A673 (cell line): ENCODE results near the gene CSRP1. TPM values are rescaled to one million over a fixed set of nuclear protein-coding genes. Genes with fewer than 3 reads are reported as not detected.

Source experiments
- BruUV-seq: library from RNA; stranded (reverse); fragments of 400-500 nt; replicated peaks from 2 replicates; lab custom pipeline; 2021; lab: Mats Ljungman, UMichigan
- CTCF ChIA-PET: fragments of 300-600 bp; sonication (Branson Sonifier 250); formaldehyde crosslinking; loops from one replicate; lab custom pipeline; 2022; ENCODE audit warnings: antibody characterized with exemption; lab: Charles Lee
- POLR2A ChIA-PET: fragments of 300-600 bp; sonication (Branson Sonifier 250); formaldehyde crosslinking; loops from one replicate; lab custom pipeline; 2022; ENCODE audit warnings: antibody characterized with exemption; ENCODE audit not compliant: low non-redundant PET; lab: Charles Lee
- DNase-seq: peaks from one replicate; pipeline ENCODE4 v3.0.0-alpha.2; 2015; ENCODE audit warnings: low spot score
- H3K27ac ChIP-seq: fragments of 200-600 bp; sonication (generic); 2 replicates; pipeline ENCODE4 v1.5.1; 2016; ENCODE audit warnings: mixed run types, low read depth, mild to moderate bottlenecking, mixed read lengths, antibody characterized with exemption, low read length; ENCODE audit not compliant: poor library complexity, severe bottlenecking
- H3K27me3 ChIP-seq: fragments of 200-600 bp; sonication (generic); replicated peaks from 2 replicates; pipeline ENCODE4 v1.6.1; 2017; ENCODE audit warnings: mixed run types, low read depth, mild to moderate bottlenecking, mixed read lengths, antibody characterized with exemption, low read length; ENCODE audit not compliant: insufficient read depth, poor library complexity
- H3K36me3 ChIP-seq: fragments of 200-600 bp; sonication (generic); 2 replicates; pipeline ENCODE4 v1.6.1; 2016; ENCODE audit warnings: mixed run types, mild to moderate bottlenecking, mixed read lengths, antibody characterized with exemption, low read length; ENCODE audit not compliant: insufficient read depth, poor library complexity, severe bottlenecking
- H3K4me1 ChIP-seq: fragments of 200-600 bp; sonication (generic); 2 replicates; pipeline ENCODE4 v1.6.1; 2017; ENCODE audit warnings: mixed run types, mild to moderate bottlenecking, mixed read lengths, antibody characterized with exemption, low read length; ENCODE audit not compliant: insufficient read depth, poor library complexity, severe bottlenecking
- H3K4me3 ChIP-seq: fragments of 200-600 bp; sonication (generic); 2 replicates; pipeline ENCODE4 v1.5.1; 2016; ENCODE audit warnings: low read depth, mixed run types, mild to moderate bottlenecking, mixed read lengths, low read length; ENCODE audit not compliant: poor library complexity, severe bottlenecking
- H3K9me3 ChIP-seq: fragments of 200-600 bp; sonication (generic); 2 replicates; pipeline ENCODE4 v1.6.1; 2016; ENCODE audit warnings: mixed run types, low read depth, mild to moderate bottlenecking, mixed read lengths, antibody characterized with exemption, low read length; ENCODE audit not compliant: poor library complexity, severe bottlenecking
- CTCF ChIP-seq: fragments of 300-800, 200-600 bp; sonication (generic); conservative IDR thresholded peaks from 2 replicates; pipeline ENCODE4 v1.5.1; 2017; ENCODE audit warnings: low read depth, mild to moderate bottlenecking, antibody characterized with exemption, low read length, moderate library complexity, mixed read lengths
- EZH2 ChIP-seq: fragments of 200-600 bp; sonication (generic); IDR thresholded peaks from 2 replicates; pipeline ENCODE4 v1.6.1; 2017; ENCODE audit warnings: borderline replicate concordance, low read depth, mild to moderate bottlenecking, mixed read lengths, antibody characterized with exemption, low read length; ENCODE audit not compliant: poor library complexity, severe bottlenecking
- intact Hi-C: fragments of 100-400 bp; cut with micrococcal nuclease; formaldehyde crosslinking; loops from one replicate; pipeline ENCODE4 v1.10.0; 2022; ENCODE audit not compliant: unreplicated experiment
- total RNA-seq: library from RNA; stranded (reverse); gene quantifications from 2 replicates; pipeline ENCODE4 v1.2.3, GENCODE V29; 2021

Gene CSRP1
- total RNA-seq, 1 experiment from 2014 or later = 517 TPM

GRCh38 chr1:201476670-201477344, 30.1 kb downstream of the CSRP1 start:
- intact Hi-C loops = no loop called here
- no TSS peak for BruUV-seq

GRCh38 chr1:201475915-201476669, 30.8 kb downstream of the CSRP1 start:
- POLR2A ChIA-PET = no interaction called here
- intact Hi-C loops = no loop called here
- Histone ChIP-seq H3K9me3 (no peaks in the 10 kb centered on the region), H3K4me3 (no peak overlapping the region), H3K27ac (no peak overlapping the region), H3K27me3 (no peaks in the 10 kb centered on the region), H3K4me1 (peaks cover 43% of the 10 kb centered on the region), H3K36me3 (no peaks in the 10 kb centered on the region)
- no peak for DNase-seq
- TF ChIP-seq EZH2 (no peak), CTCF (no peak)
- CTCF ChIA-PET = no interaction called here
- no TSS peak for BruUV-seq

More at GRCh38 chr1:201476670-201477344, 30.1 kb downstream of the CSRP1 start:
- no peaks in the 10 kb centered on the region for H3K27me3 ChIP-seq
- H3K4me1 ChIP-seq = peaks cover 50% of the 10 kb centered on the region
- ChIA-PET CTCF (no interaction called here), POLR2A (no interaction called here)
- H3K4me3 ChIP-seq = no peak overlapping the region
- H3K9me3 ChIP-seq = no peaks in the 10 kb centered on the region
- DNase-seq = peak; percentile 55
- TF ChIP-seq EZH2 (no peak), CTCF (no peak)
- no peaks in the 10 kb centered on the region for H3K36me3 ChIP-seq
- H3K27ac ChIP-seq = no peak overlapping the region

- ChIA-PET CTCF (no interaction called here), POLR2A (no interaction called here)
- no peak overlapping the region for H3K4me3 ChIP-seq
- intact Hi-C loops = no loop called here
- H3K27ac ChIP-seq = no peak overlapping the region
- BruUV-seq = no TSS peak
- peaks cover 35% of the 10 kb centered on the region for H3K4me1 ChIP-seq
- H3K27me3 ChIP-seq = no peaks in the 10 kb centered on the region
- TF ChIP-seq CTCF (no peak), EZH2 (no peak)
- no peak for DNase-seq
- no peaks in the 10 kb centered on the region for H3K36me3 ChIP-seq
- H3K9me3 ChIP-seq = no peaks in the 10 kb centered on the region
Measured at GRCh38 chr1:201475130-201475529, 31.8 kb downstream of the CSRP1 start.
